ENCODE data around the gene HAUS5.

DNA sequence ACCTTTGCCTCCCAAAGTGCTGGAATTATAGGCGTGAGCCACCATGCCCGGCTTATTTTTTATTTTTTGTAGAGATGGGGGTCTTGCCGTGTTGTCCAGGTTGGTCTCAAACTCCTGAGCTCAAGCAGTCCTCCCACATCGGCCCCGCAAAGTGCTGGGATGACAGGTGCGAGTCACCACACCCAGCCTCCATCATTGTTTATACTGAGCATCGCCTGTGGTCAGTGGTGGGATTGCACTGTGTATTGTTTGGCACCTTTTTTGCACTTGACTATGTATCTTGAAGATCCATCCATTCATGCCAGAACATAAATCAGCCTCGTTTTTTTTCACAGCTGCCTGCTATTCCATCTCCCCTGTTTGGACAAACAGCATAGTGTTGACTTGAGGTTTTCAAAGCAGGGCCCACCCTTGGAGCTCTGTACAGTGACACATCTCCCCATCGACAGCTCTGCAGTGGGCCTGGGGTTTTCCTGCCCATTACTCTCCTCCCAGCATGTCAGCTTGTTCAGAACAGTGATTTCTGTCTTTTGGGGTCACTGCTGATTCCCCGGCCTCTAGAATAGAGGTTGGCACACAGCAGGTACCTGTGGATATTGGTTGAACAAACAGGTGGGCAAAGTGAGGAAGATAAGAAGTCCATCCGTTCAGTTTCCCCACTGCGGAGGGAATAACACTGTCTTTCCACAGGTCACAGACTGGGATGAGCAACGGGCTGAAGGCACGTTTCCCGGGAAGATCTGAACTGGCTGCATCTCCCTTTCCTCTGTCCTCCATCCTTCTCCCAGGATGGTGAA lies 45.6 kb downstream of the HAUS5 start:
- TF ChIP-seq CHD1 (IDR thresholded peaks at IDR 0.05; ENCODE audit: low read depth, low read length): no peak
- no peak for TF ChIP-seq TCF7 (IDR thresholded peaks at IDR 0.05; ENCODE audit: borderline replicate concordance)
- TF ChIP-seq POLR2AphosphoS5 (IDR thresholded peaks at IDR 0.05; ENCODE audit: low read length): no peak
- no peak for TF ChIP-seq CEBPB (IDR thresholded peaks at IDR 0.05; ENCODE audit: borderline replicate concordance in 1 of 2, low read depth in 2 of 2, low read length in 2 of 2)
- TF ChIP-seq, protein P1, sequence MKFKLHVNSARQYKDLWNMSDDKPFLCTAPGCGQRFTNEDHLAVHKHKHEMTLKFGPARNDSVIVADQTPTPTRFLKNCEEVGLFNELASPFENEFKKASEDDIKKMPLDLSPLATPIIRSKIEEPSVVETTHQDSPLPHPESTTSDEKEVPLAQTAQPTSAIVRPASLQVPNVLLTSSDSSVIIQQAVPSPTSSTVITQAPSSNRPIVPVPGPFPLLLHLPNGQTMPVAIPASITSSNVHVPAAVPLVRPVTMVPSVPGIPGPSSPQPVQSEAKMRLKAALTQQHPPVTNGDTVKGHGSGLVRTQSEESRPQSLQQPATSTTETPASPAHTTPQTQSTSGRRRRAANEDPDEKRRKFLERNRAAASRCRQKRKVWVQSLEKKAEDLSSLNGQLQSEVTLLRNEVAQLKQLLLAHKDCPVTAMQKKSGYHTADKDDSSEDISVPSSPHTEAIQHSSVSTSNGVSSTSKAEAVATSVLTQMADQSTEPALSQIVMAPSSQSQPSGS (IDR thresholded peaks at IDR 0.05; ENCODE audit: low read length): no peak
- no peak for TF ChIP-seq PAX8 (IDR thresholded peaks at IDR 0.05)
- TF ChIP-seq MXI1 (IDR thresholded peaks at IDR 0.05; ENCODE audit: low read depth, low read length): no peak
- TF ChIP-seq, protein P2, sequence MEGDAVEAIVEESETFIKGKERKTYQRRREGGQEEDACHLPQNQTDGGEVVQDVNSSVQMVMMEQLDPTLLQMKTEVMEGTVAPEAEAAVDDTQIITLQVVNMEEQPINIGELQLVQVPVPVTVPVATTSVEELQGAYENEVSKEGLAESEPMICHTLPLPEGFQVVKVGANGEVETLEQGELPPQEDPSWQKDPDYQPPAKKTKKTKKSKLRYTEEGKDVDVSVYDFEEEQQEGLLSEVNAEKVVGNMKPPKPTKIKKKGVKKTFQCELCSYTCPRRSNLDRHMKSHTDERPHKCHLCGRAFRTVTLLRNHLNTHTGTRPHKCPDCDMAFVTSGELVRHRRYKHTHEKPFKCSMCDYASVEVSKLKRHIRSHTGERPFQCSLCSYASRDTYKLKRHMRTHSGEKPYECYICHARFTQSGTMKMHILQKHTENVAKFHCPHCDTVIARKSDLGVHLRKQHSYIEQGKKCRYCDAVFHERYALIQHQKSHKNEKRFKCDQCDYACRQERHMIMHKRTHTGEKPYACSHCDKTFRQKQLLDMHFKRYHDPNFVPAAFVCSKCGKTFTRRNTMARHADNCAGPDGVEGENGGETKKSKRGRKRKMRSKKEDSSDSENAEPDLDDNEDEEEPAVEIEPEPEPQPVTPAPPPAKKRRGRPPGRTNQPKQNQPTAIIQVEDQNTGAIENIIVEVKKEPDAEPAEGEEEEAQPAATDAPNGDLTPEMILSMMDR (IDR thresholded peaks at IDR 0.05 in 2 of 3, conservative IDR thresholded peaks at IDR 0.05 in 1 of 3; ENCODE audit: control insufficient read depth in 2 of 3, extremely low read depth in 1 of 3, insufficient read depth in 1 of 3, low read depth in 3 of 3, low read length in 3 of 3): 0 out of 6 replicates have a peak, but pooled peaks of 1 of the 3 experiments have one; percentile 8
- TF ChIP-seq TAF1 (IDR thresholded peaks at IDR 0.05; ENCODE audit: borderline replicate concordance, low read depth, low read length): no peak
- TF ChIP-seq RAD21 (IDR thresholded peaks at IDR 0.05; ENCODE audit: insufficient read depth, low read depth, low read length): no peak
- TF ChIP-seq, protein P3, sequence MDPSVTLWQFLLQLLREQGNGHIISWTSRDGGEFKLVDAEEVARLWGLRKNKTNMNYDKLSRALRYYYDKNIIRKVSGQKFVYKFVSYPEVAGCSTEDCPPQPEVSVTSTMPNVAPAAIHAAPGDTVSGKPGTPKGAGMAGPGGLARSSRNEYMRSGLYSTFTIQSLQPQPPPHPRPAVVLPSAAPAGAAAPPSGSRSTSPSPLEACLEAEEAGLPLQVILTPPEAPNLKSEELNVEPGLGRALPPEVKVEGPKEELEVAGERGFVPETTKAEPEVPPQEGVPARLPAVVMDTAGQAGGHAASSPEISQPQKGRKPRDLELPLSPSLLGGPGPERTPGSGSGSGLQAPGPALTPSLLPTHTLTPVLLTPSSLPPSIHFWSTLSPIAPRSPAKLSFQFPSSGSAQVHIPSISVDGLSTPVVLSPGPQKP (IDR thresholded peaks at IDR 0.05; ENCODE audit: low read depth, low read length): no peak
- TF ChIP-seq, protein P4, sequence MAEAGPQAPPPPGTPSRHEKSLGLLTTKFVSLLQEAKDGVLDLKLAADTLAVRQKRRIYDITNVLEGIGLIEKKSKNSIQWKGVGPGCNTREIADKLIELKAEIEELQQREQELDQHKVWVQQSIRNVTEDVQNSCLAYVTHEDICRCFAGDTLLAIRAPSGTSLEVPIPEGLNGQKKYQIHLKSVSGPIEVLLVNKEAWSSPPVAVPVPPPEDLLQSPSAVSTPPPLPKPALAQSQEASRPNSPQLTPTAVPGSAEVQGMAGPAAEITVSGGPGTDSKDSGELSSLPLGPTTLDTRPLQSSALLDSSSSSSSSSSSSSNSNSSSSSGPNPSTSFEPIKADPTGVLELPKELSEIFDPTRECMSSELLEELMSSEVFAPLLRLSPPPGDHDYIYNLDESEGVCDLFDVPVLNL (IDR thresholded peaks at IDR 0.05; ENCODE audit: low read depth, low read length): no peak
- no peak for TF ChIP-seq JUND (IDR thresholded peaks at IDR 0.05; ENCODE audit: low read depth, low read length)
